OCI-LY1 (cell line): ENCODE results near the gene ARPP21.

ENCODE experiments used
- CTCF ChIP-seq: fragments of 200-600 bp; sonication (generic), shearing (Covaris generic); IDR thresholded peaks from 2 replicates; pipeline ENCODE4 v1.5.1; 2017; ENCODE audit warnings: mild to moderate bottlenecking, antibody characterized with exemption, low read length, moderate library complexity, mixed read lengths
- EZH2 ChIP-seq: fragments of 200-600 bp; sonication (generic), shearing (Covaris generic); IDR thresholded peaks from 2 replicates; pipeline ENCODE4 v1.8.0; 2017; ENCODE audit warnings: borderline replicate concordance, mixed run types, mild to moderate bottlenecking, antibody characterized with exemption, low read length, moderate library complexity, mixed read lengths

- no peak for TF ChIP-seq CTCF
- TF ChIP-seq EZH2, result no peak
Measured at GRCh38 chr3:35647461-35647860, 8.1 kb downstream of the ARPP21 start.
